NCI-H226 (cell line): ENCODE measurements around the gene GPR153.

Experiments used
- DNase-seq: peaks from one replicate; pipeline ENCODE4 v3.0.0-alpha.2; 2015

Gene GPR153

GRCh38 chr1:6247651-6248050 lies 13.2 kb downstream of the GPR153 start:
- no peak for DNase-seq

- DNase-seq = no peak
These were observed 14.1 kb downstream of the GPR153 start for GRCh38 chr1:6246497-6247467.

- DNase-seq = no peak
These were observed 14.9 kb downstream of the GPR153 start for GRCh38 chr1:6245869-6246496.

- DNase-seq = peak; percentile 85
These were observed 15.6 kb downstream of the GPR153 start for GRCh38 chr1:6245086-6245868.

- no peak for DNase-seq
These were observed 16.4 kb downstream of the GPR153 start for GRCh38 chr1:6244401-6245049.

- DNase-seq = no peak
These were observed 16.9 kb downstream of the GPR153 start, which contains the start of gene HES3 for GRCh38 chr1:6243993-6244392. HES3 (plus strand) TSS chr1:6244179; CDS start chr1:6244366, 187 bp downstream.

GRCh38 chr1:6243053-6243834 lies 17.7 kb downstream of the GPR153 start:
- no peak for DNase-seq

- DNase-seq = no peak
These were observed 18.8 kb downstream of the GPR153 start for GRCh38 chr1:6241887-6242740.

GRCh38 chr1:6241107-6241886 lies 19.6 kb downstream of the GPR153 start:
- no peak for DNase-seq

GRCh38 chr1:6239950-6240768 lies 20.7 kb downstream of the GPR153 start:
- no peak for DNase-seq

GRCh38 chr1:6239213-6239752 lies 21.6 kb downstream of the GPR153 start:
- DNase-seq = no peak

- DNase-seq = no peak
These were observed 23.8 kb downstream of the GPR153 start for GRCh38 chr1:6237093-6237492.

- DNase-seq = no peak
These were observed 25.6 kb downstream of the GPR153 start for GRCh38 chr1:6235296-6235677.

- DNase-seq = no peak
These were observed 26.2 kb downstream of the GPR153 start for GRCh38 chr1:6234502-6235295.

- DNase-seq = no peak
These were observed 27.5 kb downstream of the GPR153 start for GRCh38 chr1:6233376-6233775.

GRCh38 chr1:6225651-6226050 lies 35.2 kb downstream of the GPR153 start:
- DNase-seq = no peak

- no peak for DNase-seq
These were observed 36.2 kb downstream of the GPR153 start for GRCh38 chr1:6224718-6225117.

- no peak for DNase-seq
These were observed 37.3 kb downstream of the GPR153 start for GRCh38 chr1:6223617-6224016.
